AG04450 (cell line): ENCODE measurements around the gene KCND3. TPM values are rescaled to one million over a fixed set of nuclear protein-coding genes. Genes with fewer than 3 reads are reported as not detected.

ENCODE experiments used
- CTCF ChIA-PET: fragments of 300-600, 350-600 bp; formaldehyde crosslinking; extraction: SDS; loops from one replicate; lab custom pipeline; 2022; ENCODE audit warnings: antibody characterized with exemption, inconsistent platforms; lab: Charles Lee
- POLR2A ChIA-PET: fragments of 350-600 bp; formaldehyde crosslinking; extraction: SDS; loops from one replicate; lab custom pipeline; 2021; ENCODE audit warnings: antibody characterized with exemption, inconsistent platforms; lab: Yijun Ruan, JAX
- DNase-seq: peaks from one replicate; pipeline ENCODE4 v3.0.0-alpha.2; 2011; ENCODE audit warnings: low read depth, low spot score
- H3K27ac ChIP-seq: one replicate; pipeline ENCODE4 v1.5.1; 2012; ENCODE audit warnings: low read depth, low read length, control low read depth
- H3K27me3 ChIP-seq: one replicate; pipeline ENCODE4 v1.6.0; 2012; ENCODE audit warnings: low read length; ENCODE audit not compliant: control insufficient read depth, insufficient read depth
- H3K4me3 ChIP-seq: 2 replicates; pipeline ENCODE4 v1.5.1; 2011; ENCODE audit warnings: mild to moderate bottlenecking, low read depth, low read length, control low read depth
- H3K9me3 ChIP-seq: 2 replicates; pipeline ENCODE4 v1.5.1; 2012; ENCODE audit warnings: low read length; ENCODE audit not compliant: control insufficient read depth, insufficient read depth
- polyA plus RNA-seq: library from polyadenylated mRNA; depleted of rRNA; stranded (reverse); fragments of >200 nt; gene quantifications from 2 replicates; pipeline ENCODE4 v1.2.3, GENCODE V29; 2011
- TF ChIP-seq, protein P1 (sequence below): IDR thresholded peaks from 2 replicates; pipeline ENCODE4 v1.5.1; 2011; ENCODE audit warnings: low read depth, low read length, control low read depth, inconsistent platforms

The KCND3 gene
- polyA plus RNA-seq, 1 experiment: 0.02 TPM

GRCh38 chr1:111778066-111778465, 211.4 kb downstream of the KCND3 start:
- no peak for DNase-seq
- TF ChIP-seq, protein P1, sequence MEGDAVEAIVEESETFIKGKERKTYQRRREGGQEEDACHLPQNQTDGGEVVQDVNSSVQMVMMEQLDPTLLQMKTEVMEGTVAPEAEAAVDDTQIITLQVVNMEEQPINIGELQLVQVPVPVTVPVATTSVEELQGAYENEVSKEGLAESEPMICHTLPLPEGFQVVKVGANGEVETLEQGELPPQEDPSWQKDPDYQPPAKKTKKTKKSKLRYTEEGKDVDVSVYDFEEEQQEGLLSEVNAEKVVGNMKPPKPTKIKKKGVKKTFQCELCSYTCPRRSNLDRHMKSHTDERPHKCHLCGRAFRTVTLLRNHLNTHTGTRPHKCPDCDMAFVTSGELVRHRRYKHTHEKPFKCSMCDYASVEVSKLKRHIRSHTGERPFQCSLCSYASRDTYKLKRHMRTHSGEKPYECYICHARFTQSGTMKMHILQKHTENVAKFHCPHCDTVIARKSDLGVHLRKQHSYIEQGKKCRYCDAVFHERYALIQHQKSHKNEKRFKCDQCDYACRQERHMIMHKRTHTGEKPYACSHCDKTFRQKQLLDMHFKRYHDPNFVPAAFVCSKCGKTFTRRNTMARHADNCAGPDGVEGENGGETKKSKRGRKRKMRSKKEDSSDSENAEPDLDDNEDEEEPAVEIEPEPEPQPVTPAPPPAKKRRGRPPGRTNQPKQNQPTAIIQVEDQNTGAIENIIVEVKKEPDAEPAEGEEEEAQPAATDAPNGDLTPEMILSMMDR: no peak
- Histone ChIP-seq H3K4me3 (no peak overlapping the region), H3K27ac (no peak overlapping the region), H3K9me3 (no peaks in the 10 kb centered on the region), H3K27me3 (peaks cover 2% of the 10 kb centered on the region)
- ChIA-PET POLR2A (no interaction called here), CTCF (no interaction called here)

GRCh38 chr1:111777301-111777700, 212.2 kb downstream of the KCND3 start:
- CTCF ChIA-PET: interaction anchor here (0.7 kb wide), 1 partner anchor 23 kb away, joined by 3 read pairs; no protein-coding TSS in a partner anchor
- TF ChIP-seq, protein P1: no peak
- Histone ChIP-seq H3K27me3 (peaks cover 2% of the 10 kb centered on the region), H3K4me3 (no peak overlapping the region), H3K27ac (no peak overlapping the region), H3K9me3 (no peaks in the 10 kb centered on the region)
- no peak for DNase-seq
- POLR2A ChIA-PET: no interaction called here

GRCh38 chr1:111776861-111777260, 212.6 kb downstream of the KCND3 start:
- DNase-seq: no peak
- POLR2A ChIA-PET: no interaction called here
- CTCF ChIA-PET: interaction anchor here (0.7 kb wide), 1 partner anchor 22 kb away, joined by 3 read pairs; no protein-coding TSS in a partner anchor

GRCh38 chr1:111776391-111776790, 213.1 kb downstream of the KCND3 start:
- Histone ChIP-seq H3K27ac (no peak overlapping the region), H3K27me3 (no peaks in the 10 kb centered on the region), H3K9me3 (no peaks in the 10 kb centered on the region), H3K4me3 (no peak overlapping the region)
- DNase-seq: peak; percentile 6
- CTCF ChIA-PET: no interaction called here
- TF ChIP-seq, protein P1: no peak
- POLR2A ChIA-PET: no interaction called here

More at GRCh38 chr1:111776861-111777260, 212.6 kb downstream of the KCND3 start:
- H3K27ac ChIP-seq: no peak overlapping the region
- no peaks in the 10 kb centered on the region for H3K27me3 ChIP-seq
- TF ChIP-seq, protein P1: no peak
- no peak overlapping the region for H3K4me3 ChIP-seq
- no peaks in the 10 kb centered on the region for H3K9me3 ChIP-seq

DNA sequence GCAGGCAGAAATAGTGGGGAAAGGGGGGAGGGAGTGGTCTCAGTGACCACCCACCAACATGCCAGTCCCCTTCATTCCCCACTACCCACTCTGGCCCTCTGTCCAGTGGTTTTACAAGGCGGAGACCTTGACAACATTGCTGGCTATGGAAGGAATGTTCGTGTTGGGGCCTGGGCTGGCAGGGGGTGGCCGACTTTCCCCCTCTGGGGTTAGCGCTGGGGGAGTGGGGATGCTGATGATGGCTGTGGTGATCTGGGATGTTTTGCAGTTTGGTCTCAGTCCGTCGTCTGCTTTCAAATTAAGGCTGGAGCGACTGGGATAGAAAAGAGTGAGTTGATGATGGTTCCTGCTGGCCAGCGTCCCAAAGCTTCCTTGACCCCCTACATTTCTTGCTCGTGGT, 213.5 kb downstream of the KCND3 start:
- DNase-seq: no peak
- CTCF ChIA-PET: no interaction called here
- no peak overlapping the region for H3K4me3 ChIP-seq
- POLR2A ChIA-PET: no interaction called here
- TF ChIP-seq, protein P1: no peak
- H3K27ac ChIP-seq: no peak overlapping the region
- H3K9me3 ChIP-seq: no peaks in the 10 kb centered on the region
- no peaks in the 10 kb centered on the region for H3K27me3 ChIP-seq
